GM19025 (cell line): Measurements from ENCODE around the gene ITGB5.

Experiments used
- ATAC-seq: cut with Tn5 transposase; IDR thresholded peaks from one replicate; pipeline ENCODE4 v1.9.1; 2021; ENCODE audit warnings: mild to moderate bottlenecking, low read depth, moderate library complexity; ENCODE audit not compliant: unreplicated experiment

ITGB5 gene

GRCh38 chr3:124818398-124819091, 68.6 kb downstream of the ITGB5 start:
- no peak for ATAC-seq

- ATAC-seq, result no peak
These were observed 70.1 kb downstream of the ITGB5 start for GRCh38 chr3:124817079-124817478.

DNA sequence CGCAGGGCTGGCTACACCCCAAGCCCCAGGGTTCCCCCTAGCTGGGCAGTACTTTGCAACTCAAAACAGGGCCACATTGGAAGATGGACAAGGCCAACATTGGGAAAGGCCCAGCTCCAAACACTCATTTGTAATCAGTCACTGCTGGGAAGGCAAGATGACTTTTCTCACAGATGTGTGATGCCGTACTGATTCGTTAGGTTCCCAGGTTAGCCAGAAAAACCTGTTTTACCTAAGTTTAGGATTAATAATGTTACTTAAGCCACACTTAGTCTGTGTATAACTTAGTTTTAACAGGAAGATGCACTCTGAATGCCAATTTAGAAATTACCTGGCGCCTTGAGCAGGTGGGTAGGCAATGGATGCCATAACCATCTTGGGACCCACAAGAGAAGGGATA, 71.0 kb downstream of the ITGB5 start:
- no peak for ATAC-seq

DNA sequence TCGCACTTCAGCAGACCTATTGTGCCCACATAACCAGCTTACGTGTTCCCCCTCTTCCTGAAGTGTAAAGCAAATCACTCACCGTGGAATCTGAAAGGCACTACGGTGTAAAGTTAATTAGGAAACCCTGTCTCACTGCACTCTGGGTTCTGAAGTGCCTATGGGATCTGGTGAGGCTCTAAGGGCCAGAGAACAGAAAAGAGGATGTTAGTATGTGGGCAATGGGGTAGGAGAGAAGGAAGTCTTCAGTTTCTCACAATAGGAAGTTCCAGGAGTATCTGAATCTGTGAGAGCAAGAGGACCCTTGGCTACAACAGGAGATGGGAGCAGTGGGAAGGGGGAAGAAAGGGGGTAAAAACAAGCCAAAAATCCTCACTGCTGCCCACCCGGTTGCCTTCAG, 71.4 kb downstream of the ITGB5 start:
- ATAC-seq, result no peak

DNA sequence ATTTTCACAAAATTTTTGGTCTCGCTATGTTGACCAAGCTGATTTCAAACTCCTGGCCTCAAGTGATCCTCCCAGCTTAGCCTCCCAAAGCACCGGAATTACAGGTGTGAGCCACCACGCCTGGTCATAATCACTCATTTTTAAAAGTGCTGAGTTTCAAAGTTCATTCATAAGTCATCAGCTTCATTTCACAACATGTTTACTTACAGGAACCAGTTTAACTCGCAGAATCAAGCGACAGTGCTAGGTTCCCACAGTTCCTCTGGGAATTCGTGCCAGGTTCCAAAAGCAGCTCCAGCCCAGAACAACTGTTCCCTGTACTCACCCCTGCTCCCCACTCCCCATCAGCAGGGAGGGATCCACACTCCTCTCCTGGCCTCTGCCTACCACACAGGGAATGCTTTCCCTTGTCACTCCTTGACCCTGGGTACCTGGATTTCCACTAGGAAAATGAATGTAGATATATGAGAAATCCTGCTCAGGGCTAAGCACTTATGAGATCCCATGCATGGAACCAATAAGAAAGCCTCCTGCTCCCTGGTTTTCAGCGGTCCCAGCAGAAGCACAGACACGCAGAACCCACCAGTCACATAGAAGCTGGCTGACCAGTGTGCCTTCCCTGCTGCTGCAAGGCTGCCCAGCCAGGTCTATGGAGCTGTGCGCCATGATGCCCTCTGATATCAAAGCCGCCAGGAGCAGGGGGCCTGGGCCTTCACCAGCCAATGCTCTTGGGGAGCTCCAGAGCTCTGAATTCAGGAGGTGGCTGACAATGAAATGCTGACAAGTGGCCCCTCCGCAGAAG, 72.3 kb downstream of the ITGB5 start:
- ATAC-seq, result no peak

DNA sequence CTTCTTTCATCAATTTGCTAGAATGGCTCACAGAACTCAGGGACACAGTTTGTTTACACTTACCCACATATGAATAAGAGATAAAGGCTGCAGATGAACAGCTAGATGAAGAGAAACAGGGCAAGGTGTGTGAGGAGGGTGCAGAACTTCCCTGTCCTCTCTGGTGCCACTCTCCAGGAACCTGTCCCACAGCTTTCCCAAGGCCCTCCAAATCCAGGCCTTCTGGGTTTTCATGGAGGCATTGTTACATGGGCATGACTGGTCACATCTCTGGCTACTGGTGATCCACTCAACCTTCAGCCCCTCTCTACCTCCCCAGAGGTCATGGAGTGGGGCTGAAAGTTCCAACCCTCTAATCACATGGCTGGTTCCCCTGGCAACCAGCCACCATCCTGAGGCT, 73.6 kb downstream of the ITGB5 start:
- no peak for ATAC-seq

- ATAC-seq, result no peak
These were observed 74.6 kb downstream of the ITGB5 start for GRCh38 chr3:124812291-124813265.

DNA sequence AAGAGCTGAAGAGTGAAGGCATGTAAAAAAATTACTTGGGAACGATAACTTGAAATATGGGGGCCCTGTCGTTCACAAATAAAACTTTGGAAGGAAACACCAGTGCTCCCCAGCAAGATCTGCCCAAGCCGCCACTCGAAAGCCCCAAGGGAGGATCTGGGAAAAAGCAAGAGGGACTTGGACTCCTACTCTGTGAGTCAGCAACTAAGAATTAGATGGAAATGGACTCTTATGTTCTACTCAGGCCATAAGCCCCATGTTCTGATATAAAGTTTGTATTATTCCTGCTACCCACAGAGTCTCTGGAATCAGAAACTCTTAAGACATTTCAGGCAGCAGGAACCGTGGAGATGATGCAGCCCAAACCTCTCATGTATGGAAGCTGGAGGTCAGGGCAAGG, 75.7 kb downstream of the ITGB5 start:
- ATAC-seq, result no peak

- ATAC-seq, result no peak
These were observed 76.2 kb downstream of the ITGB5 start for GRCh38 chr3:124810970-124811369.

DNA sequence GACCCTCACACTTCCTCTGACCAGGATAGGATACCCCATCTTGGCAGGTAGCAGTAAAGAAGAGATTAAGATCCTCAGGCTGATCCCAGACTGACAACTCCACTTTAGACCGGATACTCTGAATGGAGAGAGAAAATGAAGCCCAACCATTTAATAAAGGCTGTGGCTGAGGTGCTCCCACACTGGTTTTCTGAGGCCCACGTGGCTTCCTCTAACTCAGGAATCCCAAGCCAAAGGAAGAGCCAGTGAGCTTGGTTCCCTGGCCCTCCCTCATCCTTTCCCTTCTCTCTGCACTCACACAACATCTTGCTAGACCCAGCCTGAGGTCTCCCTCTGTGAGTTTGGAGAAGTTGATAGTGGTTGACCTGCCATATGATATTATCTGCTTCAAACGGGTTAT, 78.1 kb downstream of the ITGB5 start:
- no peak for ATAC-seq

GRCh38 chr3:124805671-124806070, 81.5 kb downstream of the ITGB5 start:
- no peak for ATAC-seq

DNA sequence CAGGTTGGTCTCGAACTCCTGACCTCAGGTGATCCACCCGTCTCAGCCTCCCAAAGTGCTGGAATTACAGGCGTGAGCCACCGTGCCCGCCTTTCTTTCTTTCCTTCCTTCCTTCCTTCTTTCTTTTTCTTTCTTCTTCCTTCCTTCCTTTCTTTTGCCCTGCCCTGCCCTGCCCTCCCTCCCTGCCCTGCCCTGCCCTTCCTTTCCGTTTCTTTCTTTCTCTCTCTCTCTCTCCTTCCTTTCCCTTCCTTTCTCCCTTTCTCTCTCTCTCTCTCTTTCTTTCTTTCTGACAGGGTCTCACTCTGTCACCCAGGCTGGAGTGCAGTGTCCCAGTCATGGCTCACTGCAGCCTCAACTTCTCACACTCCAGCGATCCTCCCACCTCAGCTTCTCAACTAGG, 82.3 kb downstream of the ITGB5 start:
- no peak for ATAC-seq

GRCh38 chr3:124802702-124803101, 84.5 kb downstream of the ITGB5 start:
- ATAC-seq, result no peak

DNA sequence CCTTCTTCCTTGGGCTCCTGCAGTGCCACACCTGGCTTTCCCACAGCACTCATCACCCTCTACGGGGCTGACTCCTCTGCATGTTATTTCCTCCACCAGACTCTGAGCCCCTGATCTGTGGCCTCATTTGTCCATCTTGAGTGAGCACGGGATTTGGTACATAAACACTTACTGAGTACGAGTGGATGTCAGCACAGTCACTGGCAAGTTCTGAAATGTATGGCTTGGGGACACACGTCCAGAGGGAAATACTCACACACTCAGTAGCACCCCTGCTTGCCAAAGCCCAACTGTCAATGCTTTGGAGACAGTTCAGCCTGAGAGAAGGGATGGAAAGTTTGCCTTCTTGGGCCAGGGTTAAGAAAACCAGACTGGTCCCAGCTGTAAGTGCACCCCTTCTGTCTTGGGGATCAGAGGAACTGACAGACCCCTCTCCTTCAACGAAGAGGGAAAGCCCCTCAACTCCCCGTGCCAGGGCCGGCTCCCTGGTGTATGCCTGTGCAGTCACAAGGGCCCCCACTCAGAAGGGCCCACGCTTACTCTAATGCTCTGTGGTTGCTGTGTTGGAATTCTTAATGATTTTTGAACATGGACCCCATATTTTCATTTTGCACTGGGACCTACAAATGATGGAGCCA, 85.0 kb downstream of the ITGB5 start:
- ATAC-seq, result no peak

GRCh38 chr3:124800511-124801258, 86.5 kb downstream of the ITGB5 start:
- no peak for ATAC-seq

DNA sequence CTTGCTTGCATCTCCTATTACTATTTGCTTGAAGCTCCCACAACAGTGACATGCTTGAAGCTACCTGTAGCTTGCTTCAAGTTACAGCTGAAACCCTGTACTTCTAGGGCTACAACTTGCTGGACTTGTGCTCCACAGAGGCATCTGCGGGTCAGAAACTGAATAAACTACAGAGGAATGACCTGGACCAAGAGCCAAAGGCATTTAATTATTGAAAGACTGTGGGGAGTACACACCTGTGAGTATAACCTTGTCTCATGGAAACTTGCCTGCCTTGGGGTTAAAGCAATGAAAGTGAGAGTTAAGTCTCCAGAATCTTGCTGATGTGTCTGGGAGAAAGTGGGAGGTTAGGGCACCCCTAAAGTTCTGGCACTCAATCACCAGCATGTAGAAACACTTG, 87.1 kb downstream of the ITGB5 start:
- no peak for ATAC-seq

DNA sequence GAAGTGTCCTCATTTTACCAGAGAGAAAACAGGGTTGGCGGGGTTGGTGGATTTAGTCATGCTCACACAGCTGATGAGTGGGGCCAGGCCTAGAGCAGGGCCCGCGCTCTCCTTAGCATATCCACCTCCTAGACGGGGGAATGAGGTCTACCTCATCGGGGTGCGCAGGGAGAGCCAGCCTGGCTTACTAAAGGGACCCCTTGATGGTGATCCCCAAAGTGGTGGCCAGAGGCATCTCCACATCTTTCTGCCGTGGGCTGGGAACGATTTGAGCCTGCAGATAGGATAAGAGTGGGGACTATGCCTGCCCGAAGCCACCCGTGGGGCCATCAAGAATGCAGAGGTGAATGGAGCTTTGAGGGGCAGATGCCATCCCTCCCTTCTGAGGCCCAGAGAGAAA, 87.5 kb downstream of the ITGB5 start:
- ATAC-seq, result no peak

- no peak for ATAC-seq
These were observed 89.7 kb downstream of the ITGB5 start for GRCh38 chr3:124797426-124797945.

DNA sequence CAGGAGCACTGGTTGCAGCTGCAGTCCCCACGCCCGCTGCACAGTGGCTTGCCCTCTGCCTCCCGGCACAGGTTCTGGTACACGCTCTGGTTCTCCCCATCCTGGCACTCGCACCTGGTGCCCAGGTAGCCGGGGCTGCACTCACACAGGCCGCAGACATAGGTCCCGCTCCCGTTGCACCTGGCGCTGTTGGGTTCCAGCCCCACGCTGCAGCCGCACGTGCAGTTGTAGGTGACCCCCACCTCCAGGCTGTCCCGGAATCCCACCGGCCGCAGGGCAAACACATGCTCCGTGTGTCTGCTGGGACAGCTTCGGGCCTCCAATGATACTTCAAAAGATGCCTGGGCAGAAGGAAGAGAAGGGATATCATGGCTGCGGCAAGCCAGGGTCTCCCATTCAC, 90.7 kb downstream of the ITGB5 start:
- no peak for ATAC-seq
